Measurements from ENCODE around the gene SERINC1. TPM values are rescaled to one million over a fixed set of nuclear protein-coding genes. Genes with fewer than 3 reads are reported as not detected.

SERINC1 gene
- total RNA-seq, 2 experiments from 2014 or later = 47.7 to 48.0 TPM

Other genes with a start within 250 kb of the SERINC1 start
- 10 to 100 TPM; 23.0 to 25.3 TPM for gene HSF2, start 72.2 kb downstream of the SERINC1 start, total RNA-seq
- under 1 TPM; 0.52 to 0.62 TPM for gene PKIB, start 138.6 kb upstream of the SERINC1 start, total RNA-seq